ENCODE measurements around the gene FCAMR.

The FCAMR gene

DNA sequence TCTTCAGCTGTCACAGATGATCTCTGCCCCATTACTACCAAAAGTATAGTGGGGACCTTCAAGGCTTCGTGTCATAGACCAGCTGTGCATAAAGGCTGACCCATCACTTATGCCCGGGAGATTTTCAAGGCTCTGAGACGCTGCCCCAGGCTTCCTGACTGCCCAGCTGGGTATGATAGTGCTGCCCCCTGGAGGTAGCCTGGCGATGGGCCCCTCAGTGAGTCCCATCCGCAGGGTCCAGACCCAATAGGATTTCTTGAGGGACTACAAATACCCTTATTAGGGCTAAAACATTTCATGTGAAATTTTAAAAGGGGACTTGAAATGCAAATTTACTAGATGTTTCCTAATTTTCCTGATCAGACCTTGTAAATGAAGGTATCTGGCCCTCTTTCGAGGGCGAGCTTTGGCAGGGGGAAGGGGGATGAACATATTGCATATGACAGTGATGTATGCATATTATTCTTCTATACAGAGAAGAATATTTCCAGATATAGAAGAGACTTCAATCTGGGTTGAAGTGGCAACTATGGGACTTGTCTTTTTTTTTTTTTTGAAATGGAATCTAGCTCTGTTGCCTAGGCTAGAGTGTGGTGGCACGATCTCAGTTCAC is 36.8 kb downstream of the FCAMR start:
- TF ChIP-seq ZNF274 (IDR thresholded peaks at IDR 0.05; ENCODE audit: low read depth, low read length) (no peak), SUZ12 (IDR thresholded peaks at IDR 0.05; ENCODE audit: extremely low read depth, insufficient read depth, insufficient read length) (no peak), YY1 (IDR thresholded peaks at IDR 0.05; ENCODE audit: insufficient read depth, insufficient read length) (no peak)
- H3K27me3 ChIP-seq (ENCODE audit: insufficient read depth, insufficient read length) = no peaks in the 10 kb centered on the region
- DNase-seq (ENCODE audit: low read depth, low spot score) = no peak

DNA sequence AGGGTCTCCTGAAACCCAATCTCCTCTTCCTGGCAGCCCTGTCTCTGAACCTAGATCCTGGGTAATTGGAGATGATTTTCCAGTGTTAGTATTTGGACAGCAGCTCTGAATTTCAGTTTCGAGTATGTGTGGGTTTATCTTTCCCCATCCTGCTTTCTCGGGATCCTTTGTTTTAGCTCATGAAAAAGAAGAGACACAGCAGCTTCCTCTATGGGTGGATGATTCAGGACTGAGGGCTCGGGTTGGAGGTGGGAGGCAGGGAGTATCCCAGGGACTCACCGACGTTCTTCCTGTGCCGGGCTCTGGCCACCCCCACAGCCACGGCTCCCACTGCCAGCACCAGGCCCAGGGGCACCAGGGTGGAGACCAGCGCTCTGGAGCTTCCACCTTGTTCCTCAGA is 38.1 kb downstream of the FCAMR start:
- H3K36me3 ChIP-seq (ENCODE audit: insufficient read depth, insufficient read length, low read length) = no peaks in the 10 kb centered on the region
- H3K4me1 ChIP-seq (ENCODE audit: insufficient read depth, insufficient read length) = no peaks in the 10 kb centered on the region
- H3K9me3 ChIP-seq (ENCODE audit: insufficient read depth, low read length) = no peaks in the 10 kb centered on the region
- no peak overlapping the region for H3K4me3 ChIP-seq (ENCODE audit: insufficient read length, low read depth)
- no peak for DNase-seq (ENCODE audit: low read depth, low spot score)
- no peaks in the 10 kb centered on the region for H3K27me3 ChIP-seq (ENCODE audit: insufficient read depth, insufficient read length)
- TF ChIP-seq YY1 (IDR thresholded peaks at IDR 0.05; ENCODE audit: insufficient read depth, insufficient read length) = no peak
- TF ChIP-seq ZNF274 (IDR thresholded peaks at IDR 0.05; ENCODE audit: low read depth, low read length) = no peak
- TF ChIP-seq SUZ12 (IDR thresholded peaks at IDR 0.05; ENCODE audit: extremely low read depth, insufficient read depth, insufficient read length) = no peak
- H3K9ac ChIP-seq (ENCODE audit: insufficient read length, low read depth) = no peak overlapping the region

More for the DNA sequence above, 36.8 kb downstream of the FCAMR start:
- no peaks in the 10 kb centered on the region for H3K4me1 ChIP-seq (ENCODE audit: insufficient read depth, insufficient read length)
- no peaks in the 10 kb centered on the region for H3K36me3 ChIP-seq (ENCODE audit: insufficient read depth, insufficient read length, low read length)
- H3K9me3 ChIP-seq (ENCODE audit: insufficient read depth, low read length) = no peaks in the 10 kb centered on the region
- H3K9ac ChIP-seq (ENCODE audit: insufficient read length, low read depth) = no peak overlapping the region
- no peak overlapping the region for H3K4me3 ChIP-seq (ENCODE audit: insufficient read length, low read depth)

DNA sequence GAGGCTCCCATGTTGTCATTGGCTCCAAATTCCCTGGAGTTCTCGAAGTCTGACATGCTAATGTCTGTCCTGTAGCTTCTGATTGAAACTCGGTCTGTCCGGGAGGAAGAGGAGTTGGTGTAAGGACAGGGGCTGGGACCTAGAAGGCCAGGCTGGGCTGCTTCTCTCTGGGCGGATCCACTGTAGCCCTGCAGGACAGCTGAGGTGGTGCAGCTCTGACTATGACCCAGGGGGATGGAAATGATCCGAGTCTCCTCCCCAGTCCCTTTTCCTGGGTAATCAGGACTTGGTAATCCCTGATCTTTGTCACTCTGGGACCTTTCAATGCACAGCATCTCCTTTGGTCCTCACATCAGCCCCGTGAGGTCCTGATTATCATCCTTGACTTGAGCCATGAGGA is 38.6 kb downstream of the FCAMR start:
- no peaks in the 10 kb centered on the region for H3K36me3 ChIP-seq (ENCODE audit: insufficient read depth, insufficient read length, low read length)
- no peaks in the 10 kb centered on the region for H3K9me3 ChIP-seq (ENCODE audit: insufficient read depth, low read length)
- no peaks in the 10 kb centered on the region for H3K4me1 ChIP-seq (ENCODE audit: insufficient read depth, insufficient read length)
- no peaks in the 10 kb centered on the region for H3K27me3 ChIP-seq (ENCODE audit: insufficient read depth, insufficient read length)
- no peak overlapping the region for H3K9ac ChIP-seq (ENCODE audit: insufficient read length, low read depth)
- TF ChIP-seq YY1 (IDR thresholded peaks at IDR 0.05; ENCODE audit: insufficient read depth, insufficient read length) (no peak), SUZ12 (IDR thresholded peaks at IDR 0.05; ENCODE audit: extremely low read depth, insufficient read depth, insufficient read length) (no peak), ZNF274 (IDR thresholded peaks at IDR 0.05; ENCODE audit: low read depth, low read length) (no peak)
- no peak for DNase-seq (ENCODE audit: low read depth, low spot score)
- no peak overlapping the region for H3K4me3 ChIP-seq (ENCODE audit: insufficient read length, low read depth)

DNA sequence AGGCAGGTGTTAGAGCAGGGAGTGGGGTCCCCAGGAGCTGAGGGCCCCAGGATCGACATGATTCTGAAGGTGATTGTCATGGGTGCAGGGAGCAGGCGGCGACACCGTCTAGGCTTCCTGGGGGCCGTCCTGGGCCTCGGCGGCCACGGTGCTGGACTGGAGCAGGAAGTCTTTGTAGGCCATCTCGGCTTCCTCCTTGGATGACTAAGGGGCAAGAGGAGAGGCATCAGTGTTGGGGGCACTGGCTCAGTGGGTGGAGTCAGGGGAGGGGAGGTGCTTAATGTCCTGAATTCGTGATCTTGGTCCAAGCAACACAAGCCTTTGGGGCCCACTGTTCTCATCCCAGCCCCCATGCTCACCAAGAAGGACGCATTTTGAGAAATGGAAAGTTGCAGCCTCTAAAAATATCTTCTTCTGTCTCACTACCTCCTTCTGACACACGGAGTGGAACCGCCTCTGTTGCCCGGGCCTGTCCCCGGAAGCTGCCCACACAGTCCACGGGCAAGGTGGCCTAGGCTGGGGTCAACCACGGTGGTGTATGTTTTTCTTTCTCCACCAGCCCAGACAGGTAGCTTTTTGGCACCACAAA is 40.0 kb downstream of the FCAMR start:
- TF ChIP-seq SUZ12 (IDR thresholded peaks at IDR 0.05; ENCODE audit: extremely low read depth, insufficient read depth, insufficient read length) (no peak), ZNF274 (IDR thresholded peaks at IDR 0.05; ENCODE audit: low read depth, low read length) (no peak), YY1 (IDR thresholded peaks at IDR 0.05; ENCODE audit: insufficient read depth, insufficient read length) (no peak)
- Histone ChIP-seq H3K4me3 (ENCODE audit: insufficient read length, low read depth) (no peak overlapping the region), H3K9me3 (ENCODE audit: insufficient read depth, low read length) (no peaks in the 10 kb centered on the region), H3K4me1 (ENCODE audit: insufficient read depth, insufficient read length) (no peaks in the 10 kb centered on the region), H3K36me3 (ENCODE audit: insufficient read depth, insufficient read length, low read length) (no peaks in the 10 kb centered on the region), H3K27me3 (ENCODE audit: insufficient read depth, insufficient read length) (no peaks in the 10 kb centered on the region), H3K9ac (ENCODE audit: insufficient read length, low read depth) (no peak overlapping the region)
- DNase-seq (ENCODE audit: low read depth, low spot score) = no peak

GRCh38 chr1:206929524-206929923 is 40.7 kb downstream of the FCAMR start:
- no peak for TF ChIP-seq YY1 (IDR thresholded peaks at IDR 0.05; ENCODE audit: insufficient read depth, insufficient read length)
- no peak for TF ChIP-seq SUZ12 (IDR thresholded peaks at IDR 0.05; ENCODE audit: extremely low read depth, insufficient read depth, insufficient read length)
- TF ChIP-seq ZNF274 (IDR thresholded peaks at IDR 0.05; ENCODE audit: low read depth, low read length) = no peak
- no peak for DNase-seq (ENCODE audit: low read depth, low spot score)
- no peaks in the 10 kb centered on the region for H3K4me1 ChIP-seq (ENCODE audit: insufficient read depth, insufficient read length)

DNA sequence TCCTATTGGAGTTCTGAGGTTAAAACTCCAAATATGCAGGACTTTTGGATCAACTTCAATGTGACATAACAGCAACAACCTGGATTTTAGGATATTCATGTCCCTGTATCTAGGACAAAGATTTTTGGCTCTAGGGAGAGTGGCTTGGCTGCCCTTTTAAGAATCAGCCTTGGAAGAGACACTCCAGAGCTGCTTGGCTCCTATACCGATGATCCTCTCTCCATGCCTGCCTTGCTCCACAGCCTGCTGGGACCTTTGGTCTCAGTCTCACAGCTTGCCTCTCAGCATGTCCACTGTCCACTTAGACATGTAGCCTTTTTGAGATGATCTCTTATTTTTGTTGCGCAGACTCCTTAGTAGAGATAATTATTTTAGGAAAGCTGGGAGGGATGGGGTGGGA is 44.0 kb downstream of the FCAMR start:
- H3K4me3 ChIP-seq (ENCODE audit: insufficient read length, low read depth) = no peak overlapping the region
- no peak overlapping the region for H3K9ac ChIP-seq (ENCODE audit: insufficient read length, low read depth)
- no peaks in the 10 kb centered on the region for H3K4me1 ChIP-seq (ENCODE audit: insufficient read depth, insufficient read length)
- no peaks in the 10 kb centered on the region for H3K9me3 ChIP-seq (ENCODE audit: insufficient read depth, low read length)
- H3K27me3 ChIP-seq (ENCODE audit: insufficient read depth, insufficient read length) = no peaks in the 10 kb centered on the region
- no peak for DNase-seq (ENCODE audit: low read depth, low spot score)
- no peak for TF ChIP-seq SUZ12 (IDR thresholded peaks at IDR 0.05; ENCODE audit: extremely low read depth, insufficient read depth, insufficient read length)
- TF ChIP-seq YY1 (IDR thresholded peaks at IDR 0.05; ENCODE audit: insufficient read depth, insufficient read length) = no peak
- TF ChIP-seq ZNF274 (IDR thresholded peaks at IDR 0.05; ENCODE audit: low read depth, low read length) = no peak
- H3K36me3 ChIP-seq (ENCODE audit: insufficient read depth, insufficient read length, low read length) = no peaks in the 10 kb centered on the region

More at GRCh38 chr1:206929524-206929923, 40.7 kb downstream of the FCAMR start:
- no peak overlapping the region for H3K9ac ChIP-seq (ENCODE audit: insufficient read length, low read depth)
- no peaks in the 10 kb centered on the region for H3K27me3 ChIP-seq (ENCODE audit: insufficient read depth, insufficient read length)
- no peak overlapping the region for H3K4me3 ChIP-seq (ENCODE audit: insufficient read length, low read depth)
- no peaks in the 10 kb centered on the region for H3K9me3 ChIP-seq (ENCODE audit: insufficient read depth, low read length)
- H3K36me3 ChIP-seq (ENCODE audit: insufficient read depth, insufficient read length, low read length) = no peaks in the 10 kb centered on the region

DNA sequence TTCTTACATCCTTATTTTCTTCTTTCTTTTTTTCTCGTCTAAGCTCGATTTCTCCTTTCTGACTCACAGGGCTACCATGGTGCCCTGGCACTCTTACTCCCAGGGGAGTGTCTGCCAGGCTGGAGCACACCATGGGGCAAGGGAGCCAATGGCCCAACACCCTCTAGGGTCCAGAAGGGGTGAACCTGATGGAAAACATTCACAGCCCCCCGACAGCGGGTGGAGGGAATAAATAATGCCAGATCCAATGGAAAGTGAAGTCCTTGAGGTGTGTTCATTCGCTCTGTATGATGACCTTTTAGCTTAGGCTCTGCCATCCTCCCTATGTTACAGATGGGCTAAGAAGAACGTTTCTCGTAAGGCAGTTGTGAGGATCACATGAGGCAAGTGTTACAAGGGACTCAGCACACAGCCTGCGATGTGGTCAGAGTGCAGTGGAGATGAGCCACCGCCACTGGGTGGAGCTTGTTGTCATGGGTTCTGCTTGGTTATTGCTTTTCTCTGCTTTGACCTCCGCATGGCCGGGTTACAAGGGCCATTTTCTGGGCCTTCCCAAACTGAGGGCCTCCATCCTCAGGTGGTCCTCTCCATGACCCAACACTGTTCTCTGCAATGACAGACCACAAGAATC is 45.0 kb downstream of the FCAMR start:
- no peak for DNase-seq (ENCODE audit: low read depth, low spot score)
- no peak overlapping the region for H3K4me3 ChIP-seq (ENCODE audit: insufficient read length, low read depth)
- H3K36me3 ChIP-seq (ENCODE audit: insufficient read depth, insufficient read length, low read length) = no peaks in the 10 kb centered on the region
- H3K9me3 ChIP-seq (ENCODE audit: insufficient read depth, low read length) = no peaks in the 10 kb centered on the region
- no peaks in the 10 kb centered on the region for H3K4me1 ChIP-seq (ENCODE audit: insufficient read depth, insufficient read length)
- no peak overlapping the region for H3K9ac ChIP-seq (ENCODE audit: insufficient read length, low read depth)
- no peaks in the 10 kb centered on the region for H3K27me3 ChIP-seq (ENCODE audit: insufficient read depth, insufficient read length)
- no peak for TF ChIP-seq ZNF274 (IDR thresholded peaks at IDR 0.05; ENCODE audit: low read depth, low read length)
- TF ChIP-seq YY1 (IDR thresholded peaks at IDR 0.05; ENCODE audit: insufficient read depth, insufficient read length) = no peak
- TF ChIP-seq SUZ12 (IDR thresholded peaks at IDR 0.05; ENCODE audit: extremely low read depth, insufficient read depth, insufficient read length) = no peak

Data from NT2/D1 (cell line).